ENCODE data around the gene SUDS3. TPM values are rescaled to one million over a fixed set of nuclear protein-coding genes. Genes with fewer than 3 reads are reported as not detected.
"Not testable (repeated sequence)": the region's sequence is repeated elsewhere in the genome, so short reads cannot be mapped to it uniquely, and the experiment has no call there.

The SUDS3 gene
- total RNA-seq, 1 experiment from 2014 or later: 42.8 TPM

- no peaks in the 10 kb centered on the region for H3K4me1 ChIP-seq
- no peak for DNase-seq
- H3K9me3 ChIP-seq: no peaks in the 10 kb centered on the region
- no peaks in the 10 kb centered on the region for H3K27me3 ChIP-seq (replicated peaks; ENCODE audit: control insufficient read depth, insufficient read depth, low read length)
- ChIA-PET POLR2A (no interaction called here), CTCF (no interaction called here)
- no peak for TF ChIP-seq CTCF (IDR thresholded peaks at IDR 0.05; ENCODE audit: insufficient read depth in 1 of 2, low read depth in 1 of 2, low read length in 1 of 2, severe bottlenecking in 1 of 2, unreplicated experiment in 1 of 2)
- no peaks in the 10 kb centered on the region for H3K4me1 Mint-ChIP-seq (ENCODE audit: low read depth, unreplicated experiment)
- peaks cover 60% of the 10 kb centered on the region for H3K36me3 Mint-ChIP-seq (ENCODE audit: insufficient read depth, unreplicated experiment)
- H3K4me3 ChIP-seq (ENCODE audit: low read depth, low read length): no peak overlapping the region
- H3K9me3 Mint-ChIP-seq (ENCODE audit: unreplicated experiment): no peaks in the 10 kb centered on the region
- no peaks in the 10 kb centered on the region for H3K27me3 Mint-ChIP-seq (ENCODE audit: insufficient read depth, unreplicated experiment)
- H3K27ac Mint-ChIP-seq (ENCODE audit: unreplicated experiment): no peak overlapping the region
- no peak overlapping the region for H3K4me3 Mint-ChIP-seq (ENCODE audit: unreplicated experiment)
- no TSS peak for BruUV-seq (replicated peaks)
- intact Hi-C loops (cut with micrococcal nuclease; ENCODE audit: unreplicated experiment): no loop called here
- H3K36me3 ChIP-seq (ENCODE audit: control insufficient read depth, insufficient read depth, low read length): no peaks in the 10 kb centered on the region; the same call in 1 of the 2 replicates
These were observed 25.9 kb downstream of the SUDS3 start for GRCh38 chr12:118402251-118402650.

GRCh38 chr12:118404876-118405521 is 28.6 kb downstream of the SUDS3 start:
- Mint-ChIP-seq H3K4me1 (ENCODE audit: low read depth, unreplicated experiment) (no peaks in the 10 kb centered on the region), H3K27me3 (ENCODE audit: insufficient read depth, unreplicated experiment) (no peaks in the 10 kb centered on the region), H3K9me3 (ENCODE audit: unreplicated experiment) (no peaks in the 10 kb centered on the region), H3K4me3 (ENCODE audit: unreplicated experiment) (no peak overlapping the region), H3K27ac (ENCODE audit: unreplicated experiment) (no peak overlapping the region), H3K36me3 (ENCODE audit: insufficient read depth, unreplicated experiment) (peaks cover 57% of the 10 kb centered on the region)
- peak; percentile 63 to 75 for TF ChIP-seq CTCF (IDR thresholded peaks at IDR 0.05; ENCODE audit: insufficient read depth in 1 of 2, low read depth in 1 of 2, low read length in 1 of 2, severe bottlenecking in 1 of 2, unreplicated experiment in 1 of 2)
- no peak overlapping the region for H3K4me3 ChIP-seq (ENCODE audit: low read depth, low read length)
- ChIA-PET CTCF (interaction anchor here (0.5 to 0.8 kb wide), 2 partner anchors 10 to 33 kb away, joined by 3 to 5 read pairs; no protein-coding TSS in a partner anchor), POLR2A (no interaction called here)
- H3K27me3 ChIP-seq (replicated peaks; ENCODE audit: control insufficient read depth, insufficient read depth, low read length): no peaks in the 10 kb centered on the region
- no peaks in the 10 kb centered on the region for H3K36me3 ChIP-seq (ENCODE audit: control insufficient read depth, insufficient read depth, low read length)
- no peaks in the 10 kb centered on the region for H3K4me1 ChIP-seq
- intact Hi-C loops (cut with micrococcal nuclease; ENCODE audit: unreplicated experiment): loop anchor here (1.0 kb wide), 2 partner anchors 217 to 435 kb away; no protein-coding TSS in a partner anchor
- H3K9me3 ChIP-seq: no peaks in the 10 kb centered on the region
- DNase-seq: peak; percentile 55 to 58
- no TSS peak for BruUV-seq (replicated peaks)

- H3K36me3 ChIP-seq (ENCODE audit: control insufficient read depth, insufficient read depth, low read length); H3K4me3 ChIP-seq (ENCODE audit: low read depth, low read length); H3K4me3 Mint-ChIP-seq (ENCODE audit: unreplicated experiment); BruUV-seq (replicated peaks); CTCF ChIA-PET; H3K27me3 ChIP-seq (replicated peaks; ENCODE audit: control insufficient read depth, insufficient read depth, low read length); DNase-seq; H3K9me3 ChIP-seq; H3K27me3 Mint-ChIP-seq (ENCODE audit: insufficient read depth, unreplicated experiment); H3K4me1 ChIP-seq; POLR2A ChIA-PET; H3K9me3 Mint-ChIP-seq (ENCODE audit: unreplicated experiment); intact Hi-C loops (cut with micrococcal nuclease; ENCODE audit: unreplicated experiment); H3K4me1 Mint-ChIP-seq (ENCODE audit: low read depth, unreplicated experiment); H3K27ac Mint-ChIP-seq (ENCODE audit: unreplicated experiment): not testable (repeated sequence)
- peaks cover 51% of the 10 kb centered on the region for H3K36me3 Mint-ChIP-seq (ENCODE audit: insufficient read depth, unreplicated experiment)
These were observed 31.9 kb downstream of the SUDS3 start for GRCh38 chr12:118408241-118408640.
